HEK293T (cell line): ENCODE measurements around the gene DVL2.

Experiments
- ARNT ChIP-seq: fragments of 450-650 bp; IDR thresholded peaks from 2 replicates; pipeline ENCODE4 v1.6.1; 2017; ENCODE audit warnings: mild to moderate bottlenecking
- BHLHE40 ChIP-seq: fragments of 450-650 bp; IDR thresholded peaks from 2 replicates; pipeline ENCODE4 v1.6.1; 2016; ENCODE audit warnings: mild to moderate bottlenecking, moderate library complexity, borderline replicate concordance
- ELF4 ChIP-seq: fragments of 450-650 bp; IDR thresholded peaks from 2 replicates; pipeline ENCODE4 v1.6.1; 2017; ENCODE audit warnings: antibody characterized with exemption
- FOXM1 ChIP-seq: fragments of 450-650 bp; IDR thresholded peaks from 2 replicates; pipeline ENCODE4 v1.6.1; 2017; ENCODE audit warnings: mild to moderate bottlenecking, borderline replicate concordance
- NFRKB ChIP-seq: fragments of 450-650 bp; IDR thresholded peaks from 2 replicates; pipeline ENCODE4 v1.6.1; 2016; ENCODE audit warnings: mild to moderate bottlenecking, moderate library complexity
- SUZ12 ChIP-seq: fragments of 450-650 bp; IDR thresholded peaks from 2 replicates; pipeline ENCODE4 v1.6.1; 2016; ENCODE audit warnings: mild to moderate bottlenecking
- TARDBP ChIP-seq: fragments of 450-650 bp; IDR thresholded peaks from 2 replicates; pipeline ENCODE4 v1.6.1; 2016
- TF ChIP-seq, protein P1 (sequence below): fragments of 450-650 bp; IDR thresholded peaks from 2 replicates; pipeline ENCODE4 v1.6.1; 2016

- TF ChIP-seq FOXM1 (no peak), BHLHE40 (no peak), SUZ12 (no peak), ARNT (no peak), TARDBP (no peak), NFRKB (no peak), ELF4 (no peak)
- TF ChIP-seq, protein P1, sequence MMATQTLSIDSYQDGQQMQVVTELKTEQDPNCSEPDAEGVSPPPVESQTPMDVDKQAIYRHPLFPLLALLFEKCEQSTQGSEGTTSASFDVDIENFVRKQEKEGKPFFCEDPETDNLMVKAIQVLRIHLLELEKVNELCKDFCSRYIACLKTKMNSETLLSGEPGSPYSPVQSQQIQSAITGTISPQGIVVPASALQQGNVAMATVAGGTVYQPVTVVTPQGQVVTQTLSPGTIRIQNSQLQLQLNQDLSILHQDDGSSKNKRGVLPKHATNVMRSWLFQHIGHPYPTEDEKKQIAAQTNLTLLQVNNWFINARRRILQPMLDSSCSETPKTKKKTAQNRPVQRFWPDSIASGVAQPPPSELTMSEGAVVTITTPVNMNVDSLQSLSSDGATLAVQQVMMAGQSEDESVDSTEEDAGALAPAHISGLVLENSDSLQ: no peak
Observed at GRCh38 chr17:7228920-7229319, 5.4 kb downstream of the DVL2 start.
